NCI-H2107 (cell line): Measurements from ENCODE around the gene LHB.

Experiments
- DNase-seq: peaks from one replicate; lab custom pipeline; 2025; lab: John Stamatoyannopoulos, UW

Gene LHB

DNA sequence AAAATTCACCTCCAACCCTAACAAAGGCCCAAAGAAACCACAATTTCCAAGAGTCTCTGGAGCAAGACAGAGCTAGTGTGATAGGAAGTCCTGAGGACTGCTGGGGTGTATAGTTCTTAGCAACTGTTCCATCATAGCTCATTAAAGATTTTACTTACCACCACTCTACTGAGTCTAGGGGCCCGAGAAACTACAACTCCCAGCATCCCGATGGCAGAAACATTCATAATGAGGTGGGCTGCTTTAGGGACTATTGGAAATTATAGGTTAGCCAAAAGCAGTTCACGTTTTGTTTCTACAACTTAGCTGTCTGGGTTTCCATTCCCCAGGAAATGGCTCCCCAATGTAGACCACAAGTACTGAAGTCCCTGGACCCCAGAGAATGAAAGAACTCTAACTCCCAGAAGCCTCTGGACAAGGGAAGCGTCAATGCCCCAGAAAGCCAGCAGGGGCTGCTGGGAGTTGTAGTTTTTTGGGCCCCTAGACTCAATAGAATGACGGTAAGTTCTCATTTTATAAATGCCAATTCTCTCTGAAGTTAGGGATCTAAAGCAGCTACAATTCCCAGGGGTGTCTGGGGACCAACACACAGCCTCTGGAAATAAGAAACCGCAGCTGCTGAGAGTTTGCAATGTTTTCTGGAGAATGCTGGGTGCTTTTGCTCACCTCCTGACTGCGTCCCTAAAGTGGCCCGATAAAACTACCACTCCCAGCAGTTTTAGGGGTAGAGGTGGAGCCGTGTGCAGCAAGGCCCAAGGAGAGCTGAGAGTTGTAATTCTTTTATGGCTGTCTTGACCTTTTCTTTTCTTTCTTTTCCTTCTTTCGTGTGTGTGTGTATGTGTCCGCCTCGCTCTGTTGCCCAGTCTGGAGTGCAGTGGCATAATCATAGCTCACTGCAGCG is 40.7 kb downstream of the LHB start:
- no peak for DNase-seq

DNA sequence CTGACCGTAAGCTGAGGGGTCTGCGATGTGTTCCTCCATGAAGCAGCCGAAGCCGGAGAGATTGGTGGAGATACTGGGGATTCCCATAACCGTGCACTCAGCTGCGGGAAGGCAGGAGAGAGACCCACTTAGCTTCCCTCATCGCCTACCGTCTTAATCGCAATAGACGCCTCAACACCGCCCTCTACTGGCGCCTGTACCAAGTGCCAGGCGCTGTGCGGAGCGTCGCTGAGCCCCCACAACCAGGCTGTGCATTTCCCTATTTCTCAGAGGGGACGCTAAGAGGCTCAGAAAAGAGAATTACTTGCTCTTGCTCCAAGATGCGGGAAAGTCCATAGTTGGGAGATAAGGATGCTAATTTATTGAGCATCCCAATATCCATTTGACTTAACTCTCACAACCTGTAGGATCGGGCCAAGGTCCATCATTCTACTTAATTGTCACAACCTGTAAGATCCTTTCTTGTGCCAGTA is 45.9 kb downstream of the LHB start:
- peak; percentile 75 for DNase-seq

GRCh38 chr19:48970139-48970766 is 46.6 kb downstream of the LHB start:
- DNase-seq = no peak

DNA sequence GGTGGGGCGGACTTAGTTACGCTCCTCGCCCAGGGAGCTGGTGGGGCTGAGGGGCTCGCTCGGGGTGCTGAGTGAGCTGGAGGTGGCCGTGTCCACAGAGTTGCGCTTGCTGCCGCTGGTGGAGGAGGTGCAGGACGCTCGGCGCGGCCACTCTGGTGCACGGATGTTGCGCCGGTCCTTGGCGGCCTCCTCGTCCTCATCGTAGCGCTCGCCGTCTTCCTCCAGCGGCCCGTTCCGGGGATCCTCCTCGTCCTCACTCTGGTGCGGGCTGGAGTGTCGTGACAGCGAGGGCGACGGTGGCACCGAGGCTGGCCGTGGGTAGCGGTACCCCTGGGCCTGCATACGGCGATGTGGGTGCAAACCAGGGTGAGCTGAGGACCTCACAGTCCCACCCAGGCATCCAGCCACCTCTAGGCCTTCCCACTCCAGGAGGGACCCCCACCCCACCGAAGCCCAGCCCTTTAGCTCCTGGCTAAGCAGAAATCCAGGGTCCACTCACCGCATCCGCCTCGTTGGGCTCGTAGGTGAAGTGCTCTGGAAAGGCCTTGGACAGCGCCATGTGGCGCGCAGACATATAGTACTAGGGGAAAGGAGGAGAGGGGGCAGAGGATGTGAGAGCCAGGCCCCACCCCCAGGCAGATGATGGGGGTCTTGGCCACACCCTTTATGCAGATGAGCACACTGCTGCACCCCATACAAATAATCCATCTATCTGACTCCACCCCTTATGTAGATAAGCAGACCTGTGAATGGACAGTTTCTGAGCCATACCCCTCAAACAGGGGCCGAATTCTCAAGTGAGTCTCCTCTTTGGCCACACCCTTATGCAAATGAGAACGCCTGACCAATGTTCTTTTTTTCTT is 47.4 kb downstream of the LHB start:
- DNase-seq = no peak

- no peak for DNase-seq
Observed at GRCh38 chr19:48968813-48969218, 48.1 kb downstream of the LHB start.

GRCh38 chr19:48968179-48968661 is 48.7 kb downstream of the LHB start:
- no peak for DNase-seq

- no peak for DNase-seq
Observed at GRCh38 chr19:48967346-48968178, 49.3 kb downstream of the LHB start.

- no peak for DNase-seq
Observed at GRCh38 chr19:48966541-48967345, 50.1 kb downstream of the LHB start.
